HuH-7.5 (cell line): Measurements from ENCODE around the gene LY6G6F.
A peak's percentile ranks its signal among the peaks of the same experiment; 100 is the strongest.

Experiments
- DNase-seq: peaks from one replicate; pipeline ENCODE4 v3.0.0; 2011; ENCODE audit warnings: low spot score

Gene LY6G6F

DNA sequence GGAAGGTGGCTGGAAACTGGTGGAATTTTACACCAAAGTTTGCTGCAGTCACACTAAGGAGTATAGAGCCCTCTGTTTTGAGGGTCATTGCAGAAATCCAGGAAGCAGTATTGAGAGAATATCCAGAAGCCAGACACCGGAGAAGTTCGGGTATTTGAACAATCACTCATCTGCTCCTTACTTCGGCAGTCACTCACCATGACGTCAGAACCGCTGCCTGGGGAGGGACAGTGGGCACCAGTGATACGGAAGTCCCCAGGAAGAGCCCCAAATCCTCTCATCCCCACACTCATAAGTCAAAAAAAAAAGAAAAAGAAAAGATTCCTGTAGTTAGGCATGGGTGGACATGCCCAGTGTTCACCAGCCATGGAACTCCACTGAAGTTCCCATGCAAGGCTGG is 29.8 kb upstream of the LY6G6F start:
- no peak for DNase-seq

DNA sequence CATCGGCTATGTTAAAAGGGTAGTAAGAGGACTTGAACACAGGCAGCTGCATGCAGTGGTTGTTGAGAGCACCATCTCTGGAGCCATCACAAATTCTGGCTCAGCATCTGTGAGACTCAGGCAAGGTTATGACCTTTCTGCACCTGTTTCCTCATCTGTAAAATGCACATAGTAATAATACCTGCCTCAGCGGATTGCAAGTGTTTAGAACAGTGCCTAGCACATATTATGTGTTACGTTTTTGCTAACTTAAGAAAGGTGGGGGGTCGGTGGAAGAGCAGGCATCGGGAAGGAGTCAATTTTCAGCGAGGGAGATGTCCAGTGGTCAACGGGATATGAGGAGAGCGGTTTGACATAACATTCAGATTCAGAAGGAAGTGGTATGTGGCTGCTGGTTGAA is 28.7 kb upstream of the LY6G6F start:
- no peak for DNase-seq

DNA sequence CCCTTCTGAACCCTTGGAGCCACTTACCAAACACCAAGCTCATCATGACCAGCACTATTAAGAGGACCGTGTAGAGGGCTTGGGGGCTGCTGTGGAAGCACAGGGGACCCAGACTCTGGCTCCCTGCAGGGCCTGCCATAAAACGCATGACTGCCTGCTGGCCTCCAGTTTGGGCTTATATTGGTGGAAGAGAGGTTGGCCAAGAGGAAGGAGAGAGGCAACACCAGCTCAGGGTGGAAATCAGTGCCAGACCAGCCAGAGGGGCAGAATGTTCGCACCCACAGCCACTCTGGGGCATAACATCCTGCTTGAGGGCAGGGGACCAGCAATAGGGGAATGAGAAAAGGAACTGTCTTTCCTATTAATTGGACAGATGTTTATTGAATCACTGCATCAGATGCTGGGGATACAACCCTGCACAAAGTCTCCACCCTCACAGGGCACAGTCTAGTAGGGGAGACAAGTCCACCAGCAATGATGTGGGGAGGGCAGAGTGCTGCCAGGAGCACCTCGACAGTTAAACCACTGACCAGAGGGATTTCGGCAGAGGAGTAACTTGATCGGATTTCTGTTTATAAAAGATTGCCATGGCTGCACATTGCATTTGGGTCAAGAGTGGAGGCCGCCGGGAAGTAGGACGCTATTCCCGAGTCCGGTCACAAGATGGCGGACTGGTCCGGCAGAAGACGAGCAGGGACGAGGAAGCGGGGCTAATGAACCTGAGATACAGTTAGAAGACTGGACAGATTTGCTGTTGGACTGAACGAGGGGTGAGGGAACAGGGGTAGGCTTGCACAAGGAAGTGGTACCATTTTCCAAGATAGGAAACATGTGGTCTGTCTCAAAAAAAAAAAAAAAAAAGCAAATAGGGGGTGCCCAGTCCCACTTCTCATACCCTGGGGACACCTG is 26.2 kb upstream of the LY6G6F start, which contains the start of gene LY6G5C:
TSS of gene LY6G5C (minus strand) at position 842 of the 909 bp plus-strand sequence. CDS start at position 148, 694 bp downstream.
- peak; percentile 71 for DNase-seq

DNA sequence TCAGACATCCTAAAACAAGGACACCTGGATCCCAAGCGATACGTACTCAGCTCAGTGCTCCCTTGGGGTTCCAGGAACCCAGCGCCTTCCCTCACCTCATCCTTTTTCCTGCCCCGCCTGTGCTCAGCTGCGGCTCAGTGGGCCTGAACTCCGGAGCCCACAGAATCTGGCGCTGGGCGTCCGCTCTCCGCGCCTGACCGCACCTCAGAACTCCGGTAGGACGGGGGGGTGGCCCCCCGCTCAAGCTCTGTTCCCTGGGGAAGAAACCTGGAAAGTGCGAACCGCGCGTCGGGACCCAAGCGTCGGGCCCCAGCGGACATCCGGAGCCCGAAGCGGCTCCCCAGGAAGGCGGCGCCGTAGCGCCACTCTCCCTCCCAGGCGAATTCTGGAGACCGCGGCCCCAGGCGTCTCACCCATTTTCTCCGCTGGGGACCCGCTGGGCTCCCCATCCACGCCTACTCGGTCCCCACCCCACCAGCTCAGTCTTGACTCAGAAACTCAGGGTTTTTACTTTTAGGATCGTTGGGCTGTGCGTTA is 25.5 kb upstream of the LY6G6F start:
- DNase-seq = no peak

DNA sequence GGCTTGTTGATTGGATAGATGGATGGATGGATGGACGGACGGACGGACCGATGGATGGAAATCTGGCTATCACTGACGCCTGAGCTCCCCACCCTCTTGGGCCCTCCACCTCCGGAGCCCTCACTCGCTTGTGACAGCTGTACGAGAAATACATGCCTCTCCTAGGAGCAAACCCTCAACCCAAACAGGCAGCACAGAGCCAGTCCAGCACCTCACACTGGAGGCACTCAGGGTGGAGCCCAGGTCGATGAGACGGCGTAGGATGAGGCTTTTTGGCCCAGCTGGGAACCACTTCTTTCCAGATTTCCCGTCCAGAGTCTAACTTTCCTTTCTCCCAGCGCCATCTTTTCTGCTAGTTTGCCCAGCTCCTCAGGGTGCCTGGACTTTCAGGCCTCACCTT is 23.1 kb upstream of the LY6G6F start:
- DNase-seq = no peak

DNA sequence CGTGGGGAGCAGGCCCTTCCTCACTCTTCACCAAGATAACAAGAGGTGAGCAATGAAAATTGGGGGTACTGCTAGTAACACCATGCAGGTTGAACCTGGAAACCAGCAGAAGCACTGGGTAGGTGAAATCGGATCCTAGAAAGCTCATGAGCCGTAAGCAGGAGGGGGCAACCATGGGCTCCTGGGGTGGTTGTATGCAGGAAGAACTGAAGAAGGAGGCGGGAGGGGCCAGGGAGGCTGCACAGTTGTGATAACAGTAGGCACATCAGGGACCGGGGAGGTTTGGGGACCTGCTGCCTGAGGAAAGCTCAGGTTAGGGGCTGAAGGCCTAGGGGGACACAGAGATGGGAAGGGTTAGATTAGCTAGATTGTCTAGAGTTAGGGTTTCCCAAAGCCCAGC is 20.2 kb upstream of the LY6G6F start:
- DNase-seq = no peak

DNA sequence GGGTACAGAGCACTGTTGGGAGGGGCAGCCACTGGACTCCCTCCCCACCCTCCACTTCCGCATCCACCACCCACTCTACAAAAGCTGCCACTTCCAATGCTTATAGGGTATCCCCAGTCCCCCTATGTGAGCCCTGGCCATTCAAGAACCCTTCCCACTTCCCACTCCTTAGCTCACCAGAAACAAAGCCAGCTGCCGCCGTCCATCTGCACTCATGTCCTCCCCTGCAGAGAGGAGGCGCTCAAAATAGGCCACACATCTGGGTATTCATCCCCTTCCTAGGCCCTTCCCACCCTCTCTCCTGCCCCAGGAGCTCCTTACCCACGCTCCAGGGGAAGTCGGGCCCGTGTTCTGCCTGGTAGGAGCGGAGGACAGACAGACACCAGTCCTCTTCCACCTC is 19.3 kb upstream of the LY6G6F start:
- DNase-seq = no peak

DNA sequence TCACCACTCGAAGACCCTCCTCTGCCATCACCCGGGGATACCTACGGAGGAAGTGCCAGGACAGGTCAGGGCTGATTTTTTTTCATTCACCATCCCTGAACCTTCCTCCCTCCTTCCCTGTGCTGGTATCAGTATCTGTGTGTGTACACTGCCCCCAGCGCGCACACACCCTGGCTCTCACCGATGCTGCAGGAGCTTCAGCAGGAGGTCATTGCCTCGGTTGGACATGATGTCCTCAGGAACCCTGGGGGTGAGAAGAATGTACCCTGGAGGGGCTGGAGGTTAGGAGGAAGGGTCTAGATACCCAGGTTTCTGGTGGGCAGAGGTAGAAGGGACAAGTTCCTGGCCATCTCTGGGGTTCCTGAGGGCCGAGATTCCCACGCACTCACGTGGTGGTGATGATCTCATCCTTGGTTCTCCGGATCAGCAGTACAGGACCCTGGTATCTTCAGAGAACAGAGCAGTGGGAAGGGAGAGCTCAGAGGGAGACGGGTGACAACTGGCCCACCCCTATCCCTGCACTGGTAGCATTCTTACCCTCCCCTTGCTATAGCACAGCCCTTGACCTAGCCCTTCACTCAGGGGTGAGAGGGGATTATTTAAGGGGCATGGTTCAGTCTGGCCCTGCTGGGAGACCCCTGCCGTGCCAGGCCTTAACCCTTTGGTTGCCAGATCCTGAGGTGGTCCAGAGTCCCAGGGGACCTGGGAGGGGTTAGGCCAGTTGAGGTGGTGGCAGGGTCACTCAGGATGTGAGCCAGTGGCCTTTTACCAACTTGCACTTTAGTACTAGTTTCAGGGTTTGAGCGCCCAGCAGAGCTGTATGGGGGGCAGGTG is 18.6 kb upstream of the LY6G6F start:
- no peak for DNase-seq

DNA sequence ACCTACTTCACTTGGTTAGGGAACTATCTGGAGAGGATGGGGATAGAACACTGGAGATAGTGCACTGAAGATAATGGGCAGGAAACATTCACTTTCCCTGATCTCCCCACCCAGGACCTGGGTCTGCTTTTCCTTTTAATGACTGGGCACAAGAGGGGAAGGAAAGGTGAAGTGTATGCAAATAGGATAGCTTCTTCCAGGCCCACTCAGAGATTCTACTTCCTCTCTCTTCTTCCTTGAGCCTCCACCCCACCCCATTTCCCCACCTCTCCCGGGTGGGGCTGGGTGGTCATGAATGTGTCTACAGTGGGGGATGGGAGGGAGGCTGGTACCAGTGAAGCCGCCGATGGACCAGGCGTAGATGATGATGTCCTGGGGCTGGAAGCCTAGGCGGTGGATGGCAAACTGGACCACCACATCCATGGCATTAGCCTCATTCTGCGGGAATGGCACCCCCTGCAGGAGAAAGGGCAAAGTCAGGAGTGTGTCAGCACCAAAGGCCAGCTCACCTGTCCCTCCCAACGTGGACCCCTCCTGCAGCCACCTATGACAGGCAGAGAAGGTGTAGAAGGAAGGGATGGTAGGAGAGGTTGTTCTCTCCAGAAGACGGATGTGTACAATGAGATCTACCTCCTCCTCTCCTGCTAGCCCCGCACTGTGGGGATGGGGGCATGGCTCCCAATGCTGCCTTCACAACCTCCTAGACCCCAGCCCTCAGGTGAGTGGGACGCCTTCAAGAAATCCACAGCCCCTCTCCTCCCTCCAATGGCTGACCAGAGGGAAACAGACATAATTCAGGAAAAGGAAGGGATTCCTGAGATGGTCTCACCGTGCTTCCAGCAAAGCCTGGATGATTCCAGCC is 17.2 kb upstream of the LY6G6F start:
- DNase-seq = no peak

DNA sequence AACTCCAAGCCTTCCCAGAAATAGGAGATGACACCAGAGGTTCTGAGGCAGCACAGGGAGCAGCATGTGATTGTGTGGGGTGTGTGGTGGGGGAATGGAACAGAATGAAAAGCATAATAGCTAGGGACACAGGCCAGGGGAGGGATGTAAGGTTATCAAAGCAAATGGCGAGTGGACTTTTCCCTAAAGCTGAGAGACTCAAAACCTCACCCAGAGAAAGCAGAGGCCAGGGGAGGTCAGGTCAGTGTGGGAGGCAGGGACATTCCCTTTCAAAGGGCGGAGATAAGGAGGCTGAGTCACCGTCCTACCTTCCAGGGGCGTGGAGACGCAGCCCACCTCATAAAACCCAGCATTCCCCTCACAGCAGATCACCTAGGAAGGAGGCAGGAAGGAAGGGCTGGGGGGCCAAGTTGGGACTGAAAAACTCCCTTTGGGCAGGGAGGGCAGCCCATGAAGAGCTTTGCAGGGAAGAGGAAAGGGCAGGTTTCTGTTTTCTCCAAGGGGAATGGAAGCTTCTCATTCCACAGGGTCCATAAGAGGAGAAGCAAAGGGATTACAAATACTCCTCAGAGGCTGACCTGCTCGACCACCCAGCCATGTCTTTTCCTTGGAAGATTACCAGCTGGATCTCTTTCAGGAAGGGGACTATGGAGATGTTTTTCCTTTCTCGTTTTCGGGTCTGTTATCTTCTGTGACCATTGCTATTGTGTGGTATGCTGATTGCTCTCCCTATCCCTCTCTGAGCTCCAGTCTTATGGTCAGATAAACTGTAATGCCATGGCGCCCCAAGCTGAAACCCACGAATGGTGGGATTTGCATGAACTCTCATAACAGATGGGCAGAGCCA is 16.2 kb upstream of the LY6G6F start:
- peak; percentile 49 for DNase-seq

DNA sequence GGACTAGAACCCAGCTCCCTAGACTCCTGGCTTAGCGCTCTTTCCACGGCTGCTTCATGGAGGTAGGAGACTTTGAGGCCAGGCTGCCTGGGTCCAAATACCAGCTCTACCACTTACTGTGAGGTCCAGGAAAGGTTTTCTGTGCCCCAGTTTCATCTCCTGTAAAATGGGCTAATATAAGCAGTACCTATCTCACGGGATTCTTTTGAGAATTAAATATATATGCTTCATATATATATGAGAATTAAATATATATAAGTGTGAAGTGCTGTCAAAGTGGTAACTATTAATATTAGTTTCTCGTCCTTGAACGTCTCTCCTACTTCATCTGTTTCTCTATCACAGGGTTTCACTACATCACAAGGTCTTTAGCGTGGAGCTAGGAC is 15.6 kb upstream of the LY6G6F start:
- DNase-seq = no peak

DNA sequence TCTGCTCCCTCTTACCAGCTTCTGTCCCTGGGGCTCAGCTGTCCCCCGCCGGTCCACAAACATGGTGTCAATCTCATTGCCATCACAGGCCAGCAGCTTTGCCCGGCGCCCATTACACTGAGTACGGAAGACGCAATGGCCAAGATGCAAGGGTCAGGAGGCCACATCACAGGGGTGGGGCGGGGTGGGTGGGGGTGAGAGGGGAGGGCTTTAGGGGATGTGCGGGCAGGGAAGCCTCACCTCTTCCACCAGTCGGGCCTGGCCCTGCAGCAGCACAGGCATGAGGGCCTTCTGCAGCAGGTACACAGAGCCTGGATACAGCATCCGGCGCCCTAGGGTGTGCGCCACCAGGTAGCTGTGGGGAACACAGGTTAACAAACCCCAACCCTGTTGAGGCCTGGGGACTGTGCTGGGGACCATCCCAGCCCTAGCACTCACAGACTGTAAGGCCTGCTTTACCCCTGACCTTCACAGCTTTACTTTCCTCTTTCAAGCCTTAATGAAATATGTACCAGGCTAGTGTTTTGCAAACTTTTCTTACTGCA is 15.0 kb upstream of the LY6G6F start:
- DNase-seq = no peak

DNA sequence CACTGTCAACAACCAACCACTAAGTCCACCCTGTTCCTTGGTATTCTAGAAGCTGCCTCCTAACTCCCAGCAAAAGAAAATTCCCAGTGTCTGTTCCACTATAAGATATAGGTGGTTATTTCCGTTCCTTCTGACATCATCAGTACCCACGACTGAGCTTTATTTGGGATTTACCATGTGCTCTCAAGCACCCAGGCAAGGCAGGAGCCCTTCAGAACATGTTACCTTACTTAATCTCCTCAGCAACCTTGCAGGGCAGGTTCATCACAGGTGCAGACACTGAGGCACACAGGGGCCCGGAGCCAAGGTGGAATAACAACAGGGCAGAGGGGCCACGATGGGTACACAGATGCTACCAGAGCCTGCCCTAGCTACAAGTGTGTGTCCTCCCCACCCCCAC is 14.3 kb upstream of the LY6G6F start:
- DNase-seq = no peak

DNA sequence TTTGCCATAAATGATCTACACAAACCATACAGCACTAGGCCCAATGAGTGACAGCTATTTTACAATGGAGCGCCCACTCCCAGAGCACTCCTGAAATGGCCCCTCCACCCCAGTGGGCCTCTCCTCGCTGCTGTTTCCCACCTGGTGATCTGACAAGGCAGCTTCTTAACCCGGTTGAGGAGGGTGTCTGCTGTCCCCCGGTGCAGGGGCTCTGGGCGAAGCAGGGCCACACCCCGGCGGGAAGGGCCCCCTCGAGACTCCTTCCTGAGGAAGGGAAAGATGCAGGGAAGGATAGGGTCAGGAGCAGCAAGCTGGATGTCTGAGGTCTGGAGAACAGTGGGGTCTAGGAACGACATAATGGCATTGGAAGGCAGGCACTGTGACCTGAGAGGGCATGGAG is 13.8 kb upstream of the LY6G6F start:
- no peak for DNase-seq

DNA sequence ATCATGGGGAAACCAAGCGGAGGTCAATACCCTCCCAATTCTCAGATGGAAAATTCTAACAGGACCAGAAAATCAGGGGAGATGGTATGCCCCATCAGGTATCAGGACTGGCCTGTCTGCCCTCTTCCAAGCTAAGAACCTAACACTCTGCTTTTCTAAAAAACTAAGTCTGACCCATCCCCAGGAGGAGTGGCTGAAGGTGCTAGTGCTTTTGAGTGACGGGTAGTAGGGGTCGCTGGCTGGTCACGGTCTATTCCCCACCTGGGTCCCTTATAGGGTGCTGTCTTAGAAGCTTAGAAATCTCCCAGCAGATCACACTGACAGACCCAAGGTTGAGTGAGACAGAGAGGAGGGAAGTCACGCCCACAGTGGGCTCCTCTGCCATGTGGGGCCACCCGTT is 13.1 kb upstream of the LY6G6F start:
- no peak for DNase-seq

DNA sequence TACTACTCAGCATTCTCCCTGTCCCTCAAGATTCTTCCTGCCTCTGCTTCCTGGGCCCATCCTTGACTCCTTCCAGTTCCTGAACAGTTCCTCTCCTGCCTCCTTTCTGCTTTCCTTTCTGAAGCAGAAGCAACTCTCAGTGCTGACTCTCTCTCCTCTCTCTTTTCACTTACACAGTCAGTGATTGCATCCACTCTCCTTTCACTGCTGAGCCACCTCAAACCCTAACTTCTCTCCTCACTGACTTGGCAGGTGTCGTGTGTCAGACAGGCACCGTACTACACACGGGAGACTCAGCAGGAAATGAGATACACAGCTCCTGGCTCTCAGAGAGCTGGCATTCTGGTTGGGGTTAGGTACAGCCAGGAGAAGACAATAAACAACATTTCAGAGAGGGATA is 9.1 kb upstream of the LY6G6F start:
- DNase-seq = no peak

DNA sequence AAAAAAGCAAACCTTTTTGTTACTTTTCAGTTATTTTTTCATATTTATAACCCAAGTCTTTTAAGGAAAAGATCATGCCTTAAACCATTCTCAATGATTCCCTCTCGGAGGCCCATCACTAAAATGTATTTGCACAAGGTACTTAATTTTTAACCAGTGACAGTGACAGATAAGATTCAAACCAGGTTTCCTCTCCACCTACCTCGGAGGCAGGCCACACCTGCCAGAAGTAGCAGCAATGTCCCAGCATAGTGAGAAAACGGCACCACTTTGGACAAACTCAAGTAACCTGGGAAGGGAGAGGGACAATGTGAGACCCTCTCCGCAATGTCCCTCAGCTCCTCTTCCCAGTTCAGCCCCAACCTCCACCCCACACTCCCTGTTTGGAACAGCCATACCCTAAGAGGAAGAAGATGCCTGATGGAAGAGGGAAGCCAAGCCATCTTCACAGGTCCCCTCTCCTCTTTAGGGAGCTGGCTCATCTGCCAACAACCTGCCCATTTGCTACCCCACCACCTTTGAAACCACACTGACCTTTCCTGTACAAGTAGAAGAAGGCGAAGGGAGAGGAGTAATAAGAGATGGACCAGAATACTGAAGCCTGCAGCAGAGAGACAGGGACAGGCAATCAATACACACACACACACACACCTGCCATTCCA is 5.8 kb upstream of the LY6G6F start:
- DNase-seq = no peak

DNA sequence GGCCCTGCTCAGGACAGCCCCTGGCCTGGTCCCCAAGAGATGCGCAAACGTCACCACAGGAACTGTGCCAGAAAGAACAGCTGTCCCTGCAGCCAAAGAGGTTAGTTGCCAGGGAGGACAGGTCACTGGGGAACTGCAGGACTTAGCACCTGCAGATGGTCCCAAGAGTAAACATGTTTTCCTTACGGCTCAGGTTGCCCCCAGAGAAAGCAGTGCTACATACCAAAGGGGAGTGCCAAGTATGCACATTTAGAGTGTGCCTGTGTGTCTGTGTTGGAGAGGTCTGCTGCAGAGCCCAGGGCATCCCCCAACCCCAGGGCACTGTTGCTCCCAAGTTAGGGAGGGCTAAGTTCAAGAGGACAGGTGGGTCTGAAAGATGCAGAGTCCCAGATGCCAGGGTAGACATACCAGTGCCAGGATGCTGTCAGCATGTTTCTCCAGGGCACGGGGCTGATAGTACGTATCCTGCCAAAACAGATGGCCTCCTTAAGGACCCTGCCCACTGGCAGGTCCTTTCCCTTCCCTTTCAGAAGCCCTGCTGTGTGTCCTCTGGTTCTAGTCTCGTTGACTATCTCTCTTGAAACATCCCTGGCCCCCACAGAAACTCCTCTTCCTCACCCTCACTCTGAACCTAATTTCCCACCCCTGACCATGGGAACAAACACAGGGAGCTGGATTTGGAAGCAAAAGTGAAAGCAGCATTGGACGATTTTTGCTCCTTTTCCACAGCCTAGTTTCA is 4.8 kb upstream of the LY6G6F start:
- no peak for DNase-seq

DNA sequence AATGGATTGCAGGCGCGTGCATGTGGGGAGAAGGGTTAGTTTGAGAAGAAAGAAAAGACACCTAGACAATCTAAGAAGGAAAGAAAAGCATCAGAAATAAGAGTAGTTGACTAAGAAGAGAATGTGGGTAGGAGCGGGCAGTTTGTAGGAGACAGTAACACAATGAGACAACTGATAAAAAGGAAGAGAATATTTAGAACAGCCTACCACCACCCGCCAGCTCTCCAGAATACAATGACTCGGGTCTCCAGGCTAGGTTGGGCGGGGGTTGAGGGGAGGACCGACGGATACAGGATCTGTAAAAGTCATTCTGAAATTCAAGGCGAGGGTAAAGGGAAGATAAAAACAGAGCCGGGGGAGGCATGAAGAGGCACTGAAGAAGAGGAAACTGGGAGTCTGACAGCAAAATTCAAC is 4.3 kb upstream of the LY6G6F start:
- DNase-seq = no peak
